PC-3 (cell line): ENCODE measurements around the gene CPSF3. TPM values are rescaled to one million over a fixed set of nuclear protein-coding genes. Genes with fewer than 3 reads are reported as not detected.

ENCODE experiments used
- ATAC-seq: fragments of 200-7000 bp; cut with Tn5 transposase; 2 replicates; pipeline ENCODE4 v1.9.1; 2020; ENCODE audit warnings: mild to moderate bottlenecking, moderate library complexity
- BruUV-seq: library from RNA; stranded (reverse); fragments of 400-500 nt; replicated peaks from 2 replicates; lab custom pipeline; 2021; lab: Mats Ljungman, UMichigan
- CTCF ChIA-PET: fragments of 300-600 bp; sonication (Branson Sonifier 250); formaldehyde crosslinking; loops from one replicate; lab custom pipeline; 2022; ENCODE audit warnings: antibody characterized with exemption; lab: Charles Lee
- POLR2A ChIA-PET: fragments of 300-600 bp; sonication (Branson Sonifier 250); formaldehyde crosslinking; loops from one replicate; lab custom pipeline; 2022; ENCODE audit warnings: antibody characterized with exemption; ENCODE audit not compliant: unreplicated experiment; lab: Charles Lee
- DNase-seq: peaks from one replicate; pipeline ENCODE4 v3.0.0-alpha.2; 2015
- H2AFZ ChIP-seq: fragments of 300-600 bp; sonication (generic); 2 replicates; pipeline ENCODE4 v1.6.0; 2016; ENCODE audit warnings: antibody characterized with exemption, low read length
- H3F3A ChIP-seq: fragments of 300-600 bp; sonication (generic); one replicate; pipeline ENCODE4 v1.6.0; 2017; ENCODE audit warnings: antibody characterized with exemption, low read length, control low read depth, mild to moderate bottlenecking; ENCODE audit not compliant: unreplicated experiment
- H3K27ac ChIP-seq: fragments of 300-600 bp; sonication (generic); 2 replicates; pipeline ENCODE4 v1.5.1; 2016; ENCODE audit warnings: mild to moderate bottlenecking, low read length
- H3K27me3 ChIP-seq: fragments of 300-600 bp; sonication (generic); 2 replicates; pipeline ENCODE4 v1.6.1; 2016; ENCODE audit warnings: low read length, mixed read lengths
- H3K36me3 ChIP-seq: fragments of 300-600 bp; sonication (generic); 2 replicates; pipeline ENCODE4 v1.6.1; 2016; ENCODE audit warnings: low read depth, mixed run types, low read length, mixed read lengths
- H3K4me1 ChIP-seq: fragments of 300-600 bp; sonication (generic); 2 replicates; pipeline ENCODE4 v1.5.1; 2016; ENCODE audit warnings: low read length; ENCODE audit not compliant: insufficient read depth
- H3K4me2 ChIP-seq: fragments of 300-600 bp; sonication (generic); 2 replicates; pipeline ENCODE4 v1.6.0; 2016; ENCODE audit warnings: low read length
- H3K4me3 ChIP-seq: fragments of 300-600 bp; sonication (generic); 2 replicates; pipeline ENCODE4 v1.5.1; 2016; ENCODE audit warnings: mild to moderate bottlenecking, low read length, mixed read lengths
- H3K79me2 ChIP-seq: fragments of 300-600 bp; sonication (generic); 2 replicates; pipeline ENCODE4 v1.6.1; 2017; ENCODE audit warnings: low read length, mixed read lengths
- H3K9ac ChIP-seq: fragments of 300-600 bp; sonication (generic); 2 replicates; pipeline ENCODE4 v1.6.0; 2016; ENCODE audit warnings: mild to moderate bottlenecking, low read length
- H3K9me2 ChIP-seq: fragments of 300-600 bp; sonication (generic); replicated peaks from 2 replicates; pipeline ENCODE4 v1.6.1; 2016; ENCODE audit warnings: mixed run types, low read length, mixed read lengths
- H3K9me3 ChIP-seq: fragments of 300-600 bp; sonication (generic); 2 replicates; pipeline ENCODE4 v1.6.1; 2016; ENCODE audit warnings: low read length, mixed read lengths
- H4K20me1 ChIP-seq: fragments of 300-600 bp; sonication (generic); 2 replicates; pipeline ENCODE4 v1.6.1; 2016; ENCODE audit warnings: low read length, mixed read lengths
- EZH2 ChIP-seq: fragments of 300-600 bp; sonication (generic); IDR thresholded peaks from one replicate; pipeline ENCODE4 v1.6.1; 2017; ENCODE audit warnings: antibody characterized with exemption, mild to moderate bottlenecking, low read length; ENCODE audit not compliant: unreplicated experiment
- EZH2phosphoT487 ChIP-seq: fragments of 300-600 bp; sonication (generic); IDR thresholded peaks from 2 replicates; pipeline ENCODE4 v1.6.1; 2018; ENCODE audit warnings: mild to moderate bottlenecking, antibody characterized with exemption, low read length, borderline replicate concordance
- intact Hi-C: fragments of 100-400 bp; cut with micrococcal nuclease; formaldehyde crosslinking; loops from 2 replicates; pipeline ENCODE4 v1.9.0; 2023
- total RNA-seq: library from RNA; depleted of rRNA; stranded (reverse); fragments of >200 nt; gene quantifications from 2 replicates; pipeline ENCODE4 v1.2.3, GENCODE V29; 2014
- TF ChIP-seq, protein P1 (sequence below): fragments of 300-600 bp; sonication (generic); conservative IDR thresholded peaks from 2 replicates; pipeline ENCODE4 v1.5.1; 2017; ENCODE audit warnings: antibody characterized with exemption, low read depth, mild to moderate bottlenecking, low read length

Gene CPSF3
- total RNA-seq, 1 experiment from 2014 or later = 60.1 TPM

DNA sequence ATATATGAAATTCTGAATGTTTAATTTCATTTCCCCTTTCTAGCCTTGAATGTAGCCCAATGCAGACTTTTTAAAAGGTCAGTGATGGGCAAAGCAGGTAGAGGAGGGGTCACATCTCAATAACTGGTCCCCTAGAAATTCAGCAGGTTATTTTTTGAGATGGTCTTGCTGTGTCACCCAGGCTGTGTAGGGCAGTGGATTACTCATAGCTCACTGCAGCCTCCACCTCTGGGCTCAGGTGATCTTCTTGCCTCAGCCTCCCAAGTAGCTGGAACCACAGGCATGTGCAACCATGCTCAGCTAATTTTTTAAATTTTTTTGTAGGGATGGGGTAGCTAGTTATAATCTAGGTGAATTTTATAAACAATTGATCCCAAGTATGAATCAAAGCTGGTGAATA, 59.7 kb downstream of the CPSF3 start:
- no TSS peak for BruUV-seq
- Histone ChIP-seq H3K4me3 (no peak overlapping the region), H3F3A (no peaks in the 10 kb centered on the region), H3K9me3 (no peaks in the 10 kb centered on the region), H3K4me2 (no peak overlapping the region), H3K4me1 (peaks cover 4% of the 10 kb centered on the region; the same call in 1 of the 2 replicates), H3K36me3 (peaks cover 56% of the 10 kb centered on the region), H3K9me2 (no peaks in the 10 kb centered on the region), H3K27me3 (no peaks in the 10 kb centered on the region), H3K79me2 (peaks cover 12% of the 10 kb centered on the region; the same call in 1 of the 2 replicates), H2AFZ (no peak overlapping the region), H3K9ac (no peak overlapping the region), H4K20me1 (no peaks in the 10 kb centered on the region), H3K27ac (no peak overlapping the region)
- intact Hi-C loops = no loop called here
- POLR2A ChIA-PET = no interaction called here
- no peak for DNase-seq
- CTCF ChIA-PET = no interaction called here
- no peak for ATAC-seq
- TF ChIP-seq EZH2phosphoT487 (no peak), EZH2 (no peak)
- TF ChIP-seq, protein P1, sequence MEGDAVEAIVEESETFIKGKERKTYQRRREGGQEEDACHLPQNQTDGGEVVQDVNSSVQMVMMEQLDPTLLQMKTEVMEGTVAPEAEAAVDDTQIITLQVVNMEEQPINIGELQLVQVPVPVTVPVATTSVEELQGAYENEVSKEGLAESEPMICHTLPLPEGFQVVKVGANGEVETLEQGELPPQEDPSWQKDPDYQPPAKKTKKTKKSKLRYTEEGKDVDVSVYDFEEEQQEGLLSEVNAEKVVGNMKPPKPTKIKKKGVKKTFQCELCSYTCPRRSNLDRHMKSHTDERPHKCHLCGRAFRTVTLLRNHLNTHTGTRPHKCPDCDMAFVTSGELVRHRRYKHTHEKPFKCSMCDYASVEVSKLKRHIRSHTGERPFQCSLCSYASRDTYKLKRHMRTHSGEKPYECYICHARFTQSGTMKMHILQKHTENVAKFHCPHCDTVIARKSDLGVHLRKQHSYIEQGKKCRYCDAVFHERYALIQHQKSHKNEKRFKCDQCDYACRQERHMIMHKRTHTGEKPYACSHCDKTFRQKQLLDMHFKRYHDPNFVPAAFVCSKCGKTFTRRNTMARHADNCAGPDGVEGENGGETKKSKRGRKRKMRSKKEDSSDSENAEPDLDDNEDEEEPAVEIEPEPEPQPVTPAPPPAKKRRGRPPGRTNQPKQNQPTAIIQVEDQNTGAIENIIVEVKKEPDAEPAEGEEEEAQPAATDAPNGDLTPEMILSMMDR = no peak

DNA sequence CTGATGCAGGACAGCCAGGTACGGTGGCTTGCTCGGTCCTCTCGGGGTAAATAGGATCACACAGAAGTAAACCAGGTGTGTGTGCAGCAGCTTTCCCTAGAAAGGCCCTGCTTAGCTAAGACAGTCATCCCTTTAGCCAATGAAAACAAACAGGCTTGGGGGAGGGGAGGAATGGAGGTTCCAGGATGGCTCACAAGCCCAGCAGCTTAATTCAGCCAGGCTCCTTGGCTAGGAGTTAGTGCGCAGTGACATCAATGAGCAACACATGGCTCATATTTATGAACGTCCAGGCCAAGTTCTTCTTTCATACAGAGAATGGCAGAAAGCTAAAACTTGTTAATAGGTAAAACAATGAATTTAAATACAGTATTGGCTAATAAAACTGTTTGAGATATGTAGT, 61.1 kb downstream of the CPSF3 start:
- Histone ChIP-seq H3K4me3 (no peak overlapping the region), H3K79me2 (no peaks in the 10 kb centered on the region), H3K27me3 (no peaks in the 10 kb centered on the region), H3K4me2 (no peak overlapping the region), H4K20me1 (no peaks in the 10 kb centered on the region), H3F3A (no peaks in the 10 kb centered on the region), H3K36me3 (peaks cover 63% of the 10 kb centered on the region), H3K27ac (no peak overlapping the region), H3K4me1 (peaks cover 10% of the 10 kb centered on the region), H3K9me3 (no peaks in the 10 kb centered on the region), H3K9ac (no peak overlapping the region), H3K9me2 (no peaks in the 10 kb centered on the region), H2AFZ (no peak overlapping the region)
- ChIA-PET POLR2A (no interaction called here), CTCF (no interaction called here)
- no TSS peak for BruUV-seq
- DNase-seq (no peak), ATAC-seq (no peak)
- no peak for TF ChIP-seq EZH2
- TF ChIP-seq, protein P1 = no peak
- no peak for TF ChIP-seq EZH2phosphoT487
- intact Hi-C loops = no loop called here

DNA sequence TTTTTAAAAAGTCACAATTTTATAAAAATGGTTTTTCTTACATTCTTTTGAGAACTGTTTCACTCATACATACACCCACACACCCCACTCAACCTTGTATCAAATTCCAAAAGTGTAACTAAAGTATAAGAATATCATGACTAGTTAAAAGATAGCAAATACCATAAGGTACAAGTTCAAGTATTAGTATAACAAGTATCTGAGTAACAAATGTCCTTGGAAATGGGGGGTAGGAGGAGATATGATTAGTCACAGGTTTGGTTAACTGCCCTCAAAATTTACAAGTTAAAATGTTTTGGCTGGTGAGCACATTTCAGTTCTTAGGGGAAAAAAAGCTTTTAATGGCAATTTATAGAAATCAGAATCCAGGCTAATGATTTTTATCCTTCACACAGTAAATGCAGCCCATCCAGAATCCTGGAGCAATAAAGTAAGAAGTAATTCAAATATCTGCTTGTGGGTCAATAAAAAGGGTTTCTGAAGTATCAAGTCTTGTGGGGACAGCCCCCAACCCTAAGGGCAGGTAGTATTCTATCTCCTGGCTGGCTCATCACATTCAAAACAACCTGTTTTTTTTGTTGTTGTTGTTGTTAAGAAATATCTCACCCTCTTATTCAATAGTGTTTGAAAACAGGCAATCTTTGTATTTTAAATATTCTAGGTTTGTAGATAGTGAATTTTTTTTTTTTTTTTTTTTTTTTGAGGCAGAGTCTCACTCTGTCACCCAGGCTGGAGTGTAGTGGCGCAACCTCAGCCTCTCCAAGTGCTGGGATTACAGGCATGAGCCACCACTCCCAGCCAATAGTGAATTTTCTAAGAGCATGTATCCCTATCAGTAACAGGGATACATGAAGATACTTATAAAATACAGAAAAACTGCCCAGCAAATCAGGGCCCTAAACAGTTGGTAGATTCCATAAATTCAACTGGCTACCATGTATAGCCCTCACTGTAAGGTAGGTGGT, 65.4 kb downstream of the CPSF3 start:
- H3K9ac ChIP-seq = no peak overlapping the region
- no peaks in the 10 kb centered on the region for H3K27me3 ChIP-seq
- H3K4me3 ChIP-seq = no peak overlapping the region
- no peak overlapping the region for H3K4me2 ChIP-seq
- peak; percentile 70 for ATAC-seq
- H3F3A ChIP-seq = no peaks in the 10 kb centered on the region
- H2AFZ ChIP-seq = no peak overlapping the region
- H3K9me3 ChIP-seq = no peaks in the 10 kb centered on the region
- no peaks in the 10 kb centered on the region for H3K9me2 ChIP-seq
- H3K27ac ChIP-seq = no peak overlapping the region
- ChIA-PET POLR2A (no interaction called here), CTCF (no interaction called here)
- TF ChIP-seq EZH2phosphoT487 = no peak
- no peak for TF ChIP-seq EZH2
- TF ChIP-seq, protein P1 = no peak
- peaks cover 6% of the 10 kb centered on the region; the same call in 1 of the 2 replicates for H3K4me1 ChIP-seq
- peaks cover 81% of the 10 kb centered on the region for H3K36me3 ChIP-seq
- no peak for DNase-seq
- intact Hi-C loops = no loop called here
- TSS peak; percentile 6 for BruUV-seq
- H3K79me2 ChIP-seq = no peaks in the 10 kb centered on the region
- H4K20me1 ChIP-seq = no peaks in the 10 kb centered on the region
